ENCODE data around the gene CNTNAP2. TPM values are rescaled to one million over a fixed set of nuclear protein-coding genes. Genes with fewer than 3 reads are reported as not detected.

The CNTNAP2 gene
- total and polyA plus RNA-seq, 8 donors: 0.94 to 42.5 (median 38.6) TPM

DNA sequence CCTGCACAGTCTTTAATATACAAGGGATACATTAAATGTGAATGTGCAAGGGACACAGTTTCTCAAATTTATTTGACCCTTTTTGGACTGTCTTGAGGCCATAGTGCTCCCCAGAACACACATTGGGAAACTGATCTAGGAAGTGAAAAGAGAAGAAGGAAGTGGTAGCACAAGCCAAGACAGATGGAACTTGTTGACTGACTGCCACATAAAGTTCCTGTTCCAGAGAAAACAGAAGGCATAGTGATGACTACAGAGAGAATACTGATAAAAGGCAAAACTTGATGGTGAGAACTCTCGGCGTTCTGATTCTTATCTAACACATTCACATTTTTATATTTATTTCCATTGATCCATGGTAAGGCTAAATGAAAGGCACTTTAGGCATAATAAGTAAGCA is 1216.4 kb downstream of the CNTNAP2 start:
- H3K36me3 ChIP-seq: no peaks in the 10 kb centered on the region
- H3K27me3 ChIP-seq: no peaks in the 10 kb centered on the region
- H3K9me3 ChIP-seq: peaks cover 0 to 14% of the 10 kb centered on the region in 2 donors
- TF ChIP-seq, protein P1, sequence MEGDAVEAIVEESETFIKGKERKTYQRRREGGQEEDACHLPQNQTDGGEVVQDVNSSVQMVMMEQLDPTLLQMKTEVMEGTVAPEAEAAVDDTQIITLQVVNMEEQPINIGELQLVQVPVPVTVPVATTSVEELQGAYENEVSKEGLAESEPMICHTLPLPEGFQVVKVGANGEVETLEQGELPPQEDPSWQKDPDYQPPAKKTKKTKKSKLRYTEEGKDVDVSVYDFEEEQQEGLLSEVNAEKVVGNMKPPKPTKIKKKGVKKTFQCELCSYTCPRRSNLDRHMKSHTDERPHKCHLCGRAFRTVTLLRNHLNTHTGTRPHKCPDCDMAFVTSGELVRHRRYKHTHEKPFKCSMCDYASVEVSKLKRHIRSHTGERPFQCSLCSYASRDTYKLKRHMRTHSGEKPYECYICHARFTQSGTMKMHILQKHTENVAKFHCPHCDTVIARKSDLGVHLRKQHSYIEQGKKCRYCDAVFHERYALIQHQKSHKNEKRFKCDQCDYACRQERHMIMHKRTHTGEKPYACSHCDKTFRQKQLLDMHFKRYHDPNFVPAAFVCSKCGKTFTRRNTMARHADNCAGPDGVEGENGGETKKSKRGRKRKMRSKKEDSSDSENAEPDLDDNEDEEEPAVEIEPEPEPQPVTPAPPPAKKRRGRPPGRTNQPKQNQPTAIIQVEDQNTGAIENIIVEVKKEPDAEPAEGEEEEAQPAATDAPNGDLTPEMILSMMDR (IDR thresholded peaks at IDR 0.05): no peak
- H3K4me1 ChIP-seq: no peaks in the 10 kb centered on the region
- no peak for ATAC-seq
- DNase-seq: peak in 2 of 4 donors; percentile 80 to 90
- no peak overlapping the region for H3K4me3 ChIP-seq
- intact Hi-C loops (cut with DNase I): no loop called here
- no peak overlapping the region for H3K27ac ChIP-seq

DNA sequence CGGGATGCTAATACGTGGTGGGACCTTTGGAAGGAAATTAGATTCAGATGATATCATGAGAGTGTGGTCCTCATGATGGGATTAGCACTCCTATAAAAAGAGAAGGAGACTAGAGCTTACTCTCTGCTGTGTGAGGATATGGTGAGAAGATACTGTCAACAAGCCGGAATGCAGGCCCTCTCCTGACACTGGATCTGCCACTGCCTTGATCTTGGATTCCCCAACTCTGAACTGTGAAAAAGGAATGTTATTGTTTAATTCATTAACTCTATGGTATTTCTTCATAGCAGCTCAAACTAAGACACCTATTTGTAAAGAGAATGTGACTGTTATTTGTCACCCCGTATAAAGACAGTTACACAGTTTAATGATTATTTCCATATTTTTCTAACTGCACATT is 1246.5 kb downstream of the CNTNAP2 start:
- intact Hi-C loops (cut with DNase I): no loop called here
- Histone ChIP-seq H3K27ac (no peak overlapping the region), H3K4me1 (no peaks in the 10 kb centered on the region), H3K9me3 (no peaks in the 10 kb centered on the region), H3K36me3 (no peaks in the 10 kb centered on the region), H3K4me3 (no peak overlapping the region), H3K27me3 (no peaks in the 10 kb centered on the region)
- DNase-seq (no peak), ATAC-seq (no peak)
- TF ChIP-seq, protein P1 (IDR thresholded peaks at IDR 0.05): no peak

DNA sequence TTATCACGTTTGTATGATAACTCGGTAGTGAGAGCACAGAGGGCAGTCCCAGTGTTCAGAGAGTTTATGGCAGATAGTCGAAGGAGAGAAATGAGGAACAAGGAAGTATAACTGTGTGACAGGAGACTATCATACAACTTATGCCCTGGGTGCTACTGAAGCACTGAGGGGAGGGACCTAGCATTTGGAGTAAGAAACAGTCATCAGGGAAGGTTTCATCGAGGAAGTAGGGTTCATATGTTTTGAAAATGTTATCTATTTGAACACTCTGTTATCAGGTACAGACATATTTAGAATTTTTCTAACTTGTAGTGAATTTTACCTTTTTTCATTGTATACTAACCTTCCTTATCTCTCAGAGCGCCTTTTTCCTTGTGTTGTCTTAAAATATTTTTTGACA is 1259.6 kb downstream of the CNTNAP2 start:
- TF ChIP-seq, protein P1 (IDR thresholded peaks at IDR 0.05): no peak
- Histone ChIP-seq H3K27me3 (no peaks in the 10 kb centered on the region), H3K36me3 (no peaks in the 10 kb centered on the region), H3K4me3 (no peak overlapping the region), H3K9me3 (no peaks in the 10 kb centered on the region), H3K27ac (no peak overlapping the region), H3K4me1 (no peaks in the 10 kb centered on the region)
- ATAC-seq (no peak), DNase-seq (no peak)
- intact Hi-C loops (cut with DNase I): no loop called here

DNA sequence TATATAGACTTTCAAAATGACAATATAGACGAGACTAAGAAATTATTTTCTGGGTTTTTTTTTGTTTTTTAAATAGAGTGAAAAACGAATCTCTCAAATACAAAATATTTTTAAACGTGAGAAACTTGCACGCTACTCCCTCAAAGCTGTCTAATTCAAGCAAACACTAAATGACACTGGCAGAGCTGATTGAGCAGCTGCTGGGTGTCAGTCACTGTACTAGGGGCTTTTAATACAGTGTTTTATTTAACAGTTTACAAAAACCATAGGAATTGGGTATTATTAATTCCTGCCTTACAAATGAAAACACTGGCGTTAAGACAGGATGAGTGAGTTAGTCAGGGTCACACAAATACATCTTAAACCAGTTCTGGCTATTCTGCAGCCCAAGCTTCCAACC is 1264.3 kb downstream of the CNTNAP2 start:
- ATAC-seq (no peak), DNase-seq (no peak)
- no peak overlapping the region for H3K4me3 ChIP-seq
- H3K36me3 ChIP-seq: no peaks in the 10 kb centered on the region
- intact Hi-C loops (cut with DNase I): no loop called here
- H3K9me3 ChIP-seq: peaks cover 0 to 10% of the 10 kb centered on the region in 2 donors
- H3K27me3 ChIP-seq: no peaks in the 10 kb centered on the region
- no peak overlapping the region for H3K27ac ChIP-seq
- H3K4me1 ChIP-seq: no peaks in the 10 kb centered on the region
- TF ChIP-seq, protein P1 (IDR thresholded peaks at IDR 0.05): no peak

DNA sequence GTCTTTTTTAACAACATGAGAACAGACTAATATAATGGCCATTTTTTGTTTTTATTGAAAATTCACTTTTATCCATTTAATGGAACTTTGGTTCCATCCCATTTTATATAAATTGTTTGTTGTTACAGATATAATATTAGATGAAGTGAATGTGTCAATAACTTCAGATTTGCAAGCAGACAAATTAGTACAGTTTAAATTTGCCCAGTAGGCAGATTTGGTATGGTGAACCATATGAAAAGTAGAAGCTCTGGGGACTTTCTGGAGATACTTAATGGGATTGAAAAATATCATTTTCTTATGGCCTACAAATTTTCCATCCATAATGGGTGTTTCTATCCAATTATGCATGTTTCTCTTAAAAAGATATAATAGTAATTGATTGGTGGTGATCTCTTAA is 1277.7 kb downstream of the CNTNAP2 start:
- Histone ChIP-seq H3K4me3 (no peak overlapping the region), H3K27me3 (no peaks in the 10 kb centered on the region), H3K9me3 (peaks cover 0 to 22% of the 10 kb centered on the region in 2 donors), H3K27ac (no peak overlapping the region), H3K4me1 (no peaks in the 10 kb centered on the region), H3K36me3 (no peaks in the 10 kb centered on the region)
- intact Hi-C loops (cut with DNase I): no loop called here
- TF ChIP-seq, protein P1 (IDR thresholded peaks at IDR 0.05): no peak
- ATAC-seq (no peak), DNase-seq (no peak)

Data from left lung (tissue), 10 donors.